Esophagus muscularis mucosa (tissue), 4 donors: Measurements from ENCODE around the gene CORO7.

Experiments
- CTCF ChIP-seq, 3 experiments: fragments of 200-600 bp in 2 of 3; fragments of 450-650 bp in 1 of 3; sonication (generic) in 2 of 3; IDR thresholded peaks; one replicate each; pipeline ENCODE4 v1.5.1; 2017 to 2019; ENCODE audit warnings: antibody characterized with exemption in 3 of 3, mild to moderate bottlenecking in 2 of 3, moderate library complexity in 1 of 3
- EP300 ChIP-seq: sonication (generic); formaldehyde crosslinking; IDR thresholded peaks from one replicate; pipeline ENCODE4 v1.6.1; 2017; ENCODE audit warnings: antibody characterized with exemption
- POLR2A ChIP-seq: fragments of 450-650 bp; IDR thresholded peaks from one replicate; pipeline ENCODE4 v1.6.1; 2017; ENCODE audit warnings: antibody characterized with exemption, moderate library complexity, mild to moderate bottlenecking, low read depth
- POLR2AphosphoS5 ChIP-seq, 2 donors: sonication (generic); formaldehyde crosslinking; IDR thresholded peaks; one replicate each; pipeline ENCODE4 v1.6.1; 2017; ENCODE audit warnings: antibody characterized with exemption in 2 of 2

DNA sequence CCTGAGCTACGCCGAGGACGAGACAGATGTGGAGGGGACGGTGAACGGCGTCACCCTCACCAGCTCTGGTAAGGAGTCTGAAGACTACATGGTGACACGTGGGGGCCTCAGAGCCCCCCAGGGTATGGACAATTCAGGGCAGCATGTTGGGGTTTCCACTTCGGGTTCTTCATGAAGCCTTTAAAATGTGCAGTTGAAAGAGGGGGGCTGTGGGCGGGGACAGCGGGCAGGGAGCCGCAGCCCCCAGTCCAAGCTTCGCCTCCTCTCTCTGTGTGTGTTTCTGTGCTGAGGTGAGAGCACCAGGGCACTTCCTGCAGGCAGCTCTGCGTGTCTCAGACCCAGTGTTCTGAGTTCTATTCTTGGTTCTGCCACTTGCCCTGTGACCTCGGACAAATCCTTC lies 34.0 kb upstream of the CORO7 start:
- no peak for TF ChIP-seq POLR2A
- no peak for TF ChIP-seq CTCF (IDR thresholded peaks at IDR 0.05)
- TF ChIP-seq EP300: no peak
- TF ChIP-seq POLR2AphosphoS5 (IDR thresholded peaks at IDR 0.05): no peak
